IPS DF 19.7 (cell line): Measurements from ENCODE around the gene ZFTA.
"Not testable (repeated sequence)": the region's sequence is repeated elsewhere in the genome, so short reads cannot be mapped to it uniquely, and the experiment has no call there.

Source experiments
- DNase-seq: peaks from one replicate; pipeline ENCODE4 v3.0.0-alpha.2; 2013; ENCODE audit warnings: low read depth, low spot score

Gene ZFTA

DNA sequence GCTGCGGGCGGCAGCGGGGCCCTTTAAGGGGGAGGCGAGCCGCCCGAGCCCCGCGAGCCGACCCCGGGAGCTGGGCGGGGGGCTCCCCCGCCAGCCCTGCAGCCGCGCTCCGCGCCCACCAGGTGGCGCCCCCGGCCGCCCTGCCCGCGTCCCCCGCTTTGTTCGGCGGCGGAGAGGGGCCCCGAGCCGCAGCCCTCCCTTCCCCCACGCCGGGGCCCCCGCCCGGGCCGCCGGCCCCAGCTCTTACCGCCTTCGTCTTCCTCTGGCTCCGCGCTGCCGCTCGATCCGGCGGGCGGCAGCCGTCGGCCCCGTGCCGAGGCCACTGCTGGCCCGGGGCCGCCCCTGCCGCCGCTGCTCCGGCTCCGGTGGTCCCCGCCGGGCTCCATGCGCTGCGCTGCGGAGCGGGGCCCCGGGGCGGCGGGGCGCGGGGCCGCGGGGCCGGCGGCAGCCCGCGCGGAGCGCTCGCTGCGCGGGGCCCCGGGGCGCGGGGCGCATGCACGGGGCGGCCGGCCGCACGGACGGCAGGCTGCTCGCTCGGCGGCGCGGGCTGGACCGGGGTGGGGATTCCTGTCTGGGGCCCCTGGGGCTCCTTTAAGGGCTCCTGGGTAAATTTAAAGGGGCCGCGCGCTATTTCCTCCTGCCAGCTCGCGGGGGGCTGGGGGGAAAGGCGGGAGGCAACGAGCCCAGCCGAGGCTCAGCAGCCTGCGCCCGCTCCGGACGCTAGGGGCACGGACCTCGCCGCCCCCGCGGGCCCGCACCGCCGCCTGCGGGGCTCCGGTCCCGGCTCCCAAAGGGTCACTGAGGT, at the start of gene ZFTA:
Gene ZFTA, minus strand, starts transcription at position 539 of the 805 bp plus-strand sequence. Its CDS starts 153 bp downstream, at position 386.
- no peak for DNase-seq

DNA sequence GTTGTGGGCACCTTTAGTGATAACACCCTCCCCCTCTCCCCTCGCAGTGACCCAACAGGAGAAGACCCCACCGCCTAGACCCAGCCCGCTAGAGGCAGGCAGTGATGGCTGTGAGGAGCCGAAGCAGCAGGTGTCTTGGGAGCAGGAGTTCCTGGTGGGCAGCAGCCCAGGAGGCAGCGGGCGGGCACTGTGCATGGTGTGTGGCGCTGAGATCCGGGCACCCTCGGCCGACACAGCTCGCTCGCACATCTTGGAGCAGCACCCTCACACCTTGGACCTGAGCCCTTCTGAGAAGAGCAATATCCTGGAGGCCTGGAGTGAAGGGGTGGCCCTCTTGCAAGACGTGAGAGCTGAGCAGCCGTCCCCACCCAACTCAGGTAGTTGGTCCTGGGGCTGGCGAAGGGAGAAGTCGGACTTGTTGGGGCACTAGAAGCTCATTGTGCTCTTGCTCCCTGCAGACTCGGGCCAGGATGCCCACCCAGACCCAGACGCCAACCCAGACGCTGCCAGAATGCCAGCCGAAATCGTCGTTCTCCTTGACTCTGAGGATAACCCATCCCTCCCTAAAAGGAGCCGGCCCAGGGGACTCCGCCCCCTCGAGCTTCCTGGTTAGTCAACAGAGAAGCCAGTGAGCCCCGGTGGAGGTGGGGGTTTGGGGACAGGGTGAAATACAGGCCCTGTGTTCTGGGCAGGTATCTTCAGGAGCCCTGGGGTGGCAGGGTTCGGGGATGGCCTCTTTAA, 49.4 kb upstream of the ZFTA start:
- DNase-seq: no peak

DNA sequence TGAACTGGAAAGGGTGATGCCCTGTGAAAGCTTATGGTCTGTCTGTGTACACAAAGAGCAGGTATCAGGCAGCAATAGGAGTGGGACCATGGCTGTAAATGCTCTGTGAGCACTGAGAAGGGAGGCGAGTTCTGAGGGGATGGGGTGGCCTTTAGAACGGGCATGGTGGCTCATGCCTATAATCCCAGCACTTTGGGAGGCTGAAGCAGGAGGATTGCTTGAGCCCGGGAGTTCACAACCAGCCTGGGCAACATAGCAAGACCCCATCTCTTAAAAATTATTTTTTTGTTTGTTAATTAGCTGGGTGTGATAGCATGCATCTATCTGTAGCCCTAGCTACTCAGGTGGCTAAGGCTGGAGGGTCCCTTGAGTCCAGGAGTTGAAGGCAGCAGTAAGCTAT, 48.2 kb upstream of the ZFTA start:
- DNase-seq: no peak

- no peak for DNase-seq
Observed at GRCh38 chr11:63816166-63816565, 47.6 kb upstream of the ZFTA start.

DNA sequence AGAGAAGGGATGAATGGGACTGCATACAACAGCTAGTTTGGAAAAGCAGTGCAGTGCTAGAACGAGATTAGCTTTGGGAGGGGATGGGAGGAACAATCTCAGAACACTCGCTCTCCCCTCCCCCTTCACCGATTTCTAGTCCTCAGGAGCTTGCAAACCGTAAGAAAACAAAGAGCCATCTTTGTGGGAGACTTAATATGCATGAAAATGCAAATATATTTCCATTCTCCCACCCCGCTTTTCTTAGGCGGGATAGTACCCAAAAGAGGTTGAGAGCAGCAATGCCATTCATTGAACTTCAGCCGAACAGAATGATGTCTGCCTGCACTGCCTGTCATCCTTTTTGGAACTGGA, 45.8 kb upstream of the ZFTA start:
- no peak for DNase-seq

DNA sequence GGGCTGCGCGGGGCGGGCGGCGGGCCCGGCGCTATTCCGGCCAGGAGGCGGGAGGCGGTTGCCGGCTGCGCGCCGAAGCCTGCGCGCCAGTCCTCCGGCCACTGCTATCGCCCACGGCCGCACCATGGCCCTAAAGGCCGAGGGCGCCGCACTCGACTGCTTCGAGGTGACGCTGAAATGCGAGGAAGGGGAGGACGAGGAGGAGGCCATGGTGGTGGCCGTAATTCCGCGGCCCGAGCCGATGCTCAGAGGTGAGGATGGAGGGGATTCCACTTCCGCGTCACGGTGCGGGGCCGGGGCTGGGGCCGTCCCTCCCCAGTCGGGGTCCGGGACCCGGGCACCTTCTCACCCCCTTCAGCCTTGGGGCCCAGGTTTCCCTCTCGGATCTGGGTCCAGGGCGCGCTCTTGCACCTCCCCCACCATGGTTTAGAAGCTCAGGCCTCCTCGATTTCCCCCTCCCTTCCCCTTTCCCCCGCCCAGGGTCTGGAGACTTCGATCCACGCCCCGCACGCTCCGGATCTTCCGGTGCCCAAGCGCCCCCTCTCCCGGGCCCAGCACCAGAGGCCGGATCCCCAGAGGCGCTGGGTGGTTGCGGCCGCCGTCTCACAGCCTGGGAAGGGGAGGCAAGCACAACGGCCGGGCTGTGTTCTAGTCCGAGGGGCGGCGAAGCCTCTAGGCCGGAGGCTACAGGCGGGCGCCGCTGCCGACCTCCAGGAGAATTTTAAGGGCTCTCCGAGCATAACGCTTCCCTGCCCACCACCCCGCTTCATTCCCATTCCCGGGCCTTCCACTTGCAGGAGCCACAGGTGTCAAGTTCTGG, 45.2 kb upstream of the ZFTA start:
- no peak for DNase-seq

DNA sequence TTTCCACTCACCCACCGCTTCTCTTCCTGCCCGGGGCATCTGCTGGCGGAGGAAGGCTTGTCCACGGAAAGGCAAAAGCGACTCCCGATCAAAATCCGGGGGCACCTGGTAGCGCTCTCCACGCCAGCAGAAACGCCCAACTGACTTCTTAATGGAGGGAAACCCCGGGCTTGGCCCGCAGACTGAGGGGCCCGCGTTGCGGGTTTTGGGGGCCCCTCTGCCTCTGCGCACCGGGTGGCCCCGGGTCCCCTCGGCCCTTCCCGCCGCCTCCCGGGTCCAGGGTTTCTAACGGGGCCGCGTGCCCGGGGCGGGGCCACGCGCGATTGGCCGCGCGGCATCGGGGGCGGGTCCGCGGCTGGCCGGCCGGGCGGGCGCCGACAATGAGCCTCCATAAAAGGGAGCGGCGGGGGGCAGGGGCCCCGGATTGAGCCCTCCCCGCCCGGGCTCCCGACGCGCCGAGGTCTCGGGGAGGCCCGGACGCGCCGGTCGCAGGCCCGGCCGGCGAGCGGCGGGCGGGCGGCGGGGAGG, 44.5 kb upstream of the ZFTA start, which contains the start of gene SPINDOC:
Gene SPINDOC, plus strand, starts transcription at position 422 of the 528 bp plus-strand sequence. CDS start 231 bp downstream, outside the sequence.
- no peak for DNase-seq

DNA sequence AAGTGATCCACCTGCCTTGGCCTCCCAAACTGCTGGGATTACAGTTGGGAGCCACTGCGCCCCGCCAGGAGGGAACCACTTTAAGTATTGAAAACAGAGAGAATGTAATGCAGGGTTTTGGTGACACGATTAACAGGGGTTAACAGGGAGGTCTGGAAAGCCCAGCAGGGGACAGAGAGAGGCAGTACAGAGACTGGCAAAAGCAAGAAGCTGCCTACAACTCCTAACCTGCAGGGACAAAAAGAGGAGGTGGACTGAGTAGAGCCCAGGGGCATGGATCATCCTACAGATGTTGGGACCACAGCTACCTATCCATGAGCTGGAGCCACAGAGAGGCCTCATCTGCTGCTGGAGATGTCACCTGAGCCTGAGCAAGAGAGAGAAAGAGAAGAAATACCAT, 42.9 kb upstream of the ZFTA start:
- no peak for DNase-seq

DNA sequence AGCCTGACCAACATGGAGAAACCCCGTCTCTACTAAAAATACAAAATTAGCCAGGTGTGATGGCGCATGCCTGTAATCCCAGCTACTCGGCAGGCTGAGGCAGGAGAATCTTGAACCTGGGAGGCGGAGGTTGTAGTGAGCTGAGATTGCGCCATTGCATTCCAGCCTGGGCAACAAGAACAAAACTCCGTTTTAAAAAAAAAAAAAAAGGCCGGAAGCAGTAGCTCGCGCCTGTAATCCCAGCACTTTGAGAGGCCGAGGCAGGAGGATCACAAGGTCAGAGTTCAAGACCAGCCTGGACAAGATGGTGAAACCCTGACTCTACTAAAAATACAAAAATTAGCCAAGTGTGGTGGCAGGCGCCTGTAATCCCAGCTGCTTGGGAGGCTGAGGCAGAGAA, 41.8 kb upstream of the ZFTA start:
- not testable (repeated sequence) for DNase-seq

DNA sequence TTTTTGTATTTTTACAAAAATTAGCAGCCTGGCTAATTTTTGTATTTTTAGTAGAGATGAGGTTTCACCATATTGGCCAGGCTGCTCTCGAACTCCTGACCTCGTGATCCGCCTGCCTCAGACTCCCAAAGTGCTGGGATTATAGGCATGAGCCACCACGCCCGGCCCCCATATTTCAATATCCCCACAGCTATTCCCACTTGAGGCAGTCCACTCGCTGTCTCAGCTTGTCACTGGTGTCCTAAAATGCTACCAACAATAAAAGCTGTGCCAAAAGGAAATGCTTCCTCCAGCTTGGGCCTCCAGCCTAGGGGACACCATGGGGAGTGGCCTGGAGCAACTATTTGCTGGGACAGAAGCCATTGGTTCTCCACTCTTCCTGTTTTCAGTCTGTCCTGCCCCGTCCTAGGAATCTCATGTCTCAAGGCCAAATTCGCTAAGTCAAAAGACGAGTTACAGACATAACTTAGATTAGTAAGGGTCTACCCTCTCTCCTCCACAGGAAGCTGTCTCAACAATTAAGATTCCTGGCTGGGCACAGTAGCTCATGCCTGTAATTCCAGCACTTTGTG, 37.4 kb upstream of the ZFTA start:
- no peak for DNase-seq

DNA sequence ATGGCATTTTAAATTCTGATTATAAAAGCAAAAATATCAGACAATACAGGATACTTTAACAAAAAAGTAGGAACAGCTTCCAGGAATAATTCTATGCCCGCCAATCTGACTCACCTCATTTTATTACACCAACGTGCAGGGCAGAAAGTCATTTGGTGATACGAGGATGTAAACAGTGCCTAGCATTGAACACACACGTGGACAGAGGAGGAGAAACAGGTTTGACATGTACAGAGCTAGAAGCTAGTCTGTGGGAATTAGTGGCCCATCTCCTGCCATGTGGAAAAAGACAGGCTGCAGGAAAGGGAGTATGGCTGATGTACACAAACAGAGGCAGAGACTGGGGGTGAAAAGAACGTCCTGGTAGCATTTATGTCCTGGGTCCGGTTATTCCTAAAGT, 35.7 kb upstream of the ZFTA start:
- DNase-seq: no peak

DNA sequence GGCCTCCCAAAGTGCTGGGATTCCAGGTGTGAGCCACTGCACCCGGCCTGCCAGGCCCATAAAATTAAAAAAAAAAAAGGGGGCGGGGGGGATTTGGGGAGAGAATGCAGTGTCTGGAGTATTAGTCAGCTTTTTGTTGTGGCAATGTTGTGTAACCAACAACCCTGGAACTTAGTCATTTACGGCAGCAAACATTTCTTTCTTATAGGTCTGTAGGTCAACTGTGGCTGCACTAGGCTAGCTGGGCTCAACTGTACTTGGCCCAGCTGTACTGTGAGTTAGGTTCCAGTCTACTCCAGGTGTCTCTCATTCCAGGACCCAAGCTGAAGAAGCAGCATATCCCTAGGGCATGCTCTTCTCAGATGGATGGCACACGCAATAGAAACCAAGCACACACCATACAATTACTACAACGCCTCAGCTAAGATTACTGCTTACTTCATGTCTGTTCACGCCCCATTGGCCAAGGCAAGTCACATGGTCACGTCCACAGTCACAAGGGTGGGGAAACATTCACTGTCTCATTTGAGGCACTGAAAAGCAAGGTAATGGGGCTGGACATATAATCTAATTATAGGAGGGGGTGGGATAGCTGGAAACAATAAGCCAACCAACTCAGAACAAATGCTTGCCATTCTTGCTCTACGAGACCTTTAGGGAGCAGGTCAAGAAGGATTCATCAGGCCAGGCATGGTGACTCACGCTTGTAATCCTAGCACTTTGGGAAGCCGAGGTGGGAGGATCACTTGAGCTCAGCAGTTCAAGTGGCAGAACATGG, 34.3 kb upstream of the ZFTA start:
- no peak for DNase-seq

- DNase-seq: no peak
Observed at GRCh38 chr11:63800921-63801320, 32.3 kb upstream of the ZFTA start.

- no peak for DNase-seq
Observed at GRCh38 chr11:63795066-63795465, 26.5 kb upstream of the ZFTA start.

DNA sequence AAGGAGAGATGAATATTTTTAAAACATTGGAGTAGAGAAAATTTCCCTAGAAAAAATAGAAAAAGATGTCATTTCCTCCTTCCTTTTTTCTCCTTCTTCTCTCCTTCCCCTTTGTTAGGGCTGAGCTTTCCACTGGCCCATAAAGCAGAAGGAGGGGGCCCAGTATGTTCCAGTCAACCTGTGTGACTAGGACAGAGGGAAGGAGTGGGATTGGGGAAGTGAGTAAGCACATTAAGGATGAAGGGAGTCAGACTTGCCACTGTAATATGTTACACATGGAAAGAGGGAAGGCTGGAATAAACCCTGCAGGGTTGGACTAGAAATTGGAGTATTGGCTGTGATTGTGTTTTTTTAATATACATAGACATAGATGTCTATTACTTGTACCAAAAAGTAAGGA, 24.6 kb upstream of the ZFTA start:
- no peak for DNase-seq

GRCh38 chr11:63791495-63792167, 23.1 kb upstream of the ZFTA start:
- DNase-seq: no peak

GRCh38 chr11:63785823-63786222, 17.2 kb upstream of the ZFTA start:
- DNase-seq: no peak

GRCh38 chr11:63783925-63784592, 15.5 kb upstream of the ZFTA start:
- no peak for DNase-seq

- DNase-seq: no peak
Observed at GRCh38 chr11:63782749-63783148, 14.2 kb upstream of the ZFTA start.

DNA sequence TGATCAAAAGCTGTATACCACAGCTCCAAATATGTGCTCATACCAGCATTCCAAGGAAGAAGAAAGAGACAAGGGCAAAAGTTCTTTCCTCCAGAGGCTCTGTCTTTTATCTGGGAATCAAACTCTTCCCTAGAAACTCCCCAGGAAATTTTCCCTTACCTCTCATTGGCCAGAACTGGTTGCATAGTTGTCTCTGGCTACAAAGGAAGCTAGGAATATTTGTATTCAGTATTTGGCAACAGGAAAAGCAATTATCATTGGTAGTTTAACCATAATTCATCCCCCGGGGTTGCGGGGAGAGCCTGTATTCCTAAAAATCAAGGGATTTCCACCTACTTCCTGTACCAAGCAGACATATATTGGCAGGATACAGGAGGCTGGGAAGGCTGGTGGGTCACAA, 10.5 kb upstream of the ZFTA start:
- DNase-seq: no peak
